NCI-H2081 (cell line): ENCODE data around the gene MORN1.
"Not testable (repeated sequence)": the region's sequence is repeated elsewhere in the genome, so short reads cannot be mapped to it uniquely, and the experiment has no call there.

Experiments used
- DNase-seq, 2 experiments: peaks; one replicate each; lab custom pipeline; 2025; lab: John Stamatoyannopoulos, UW

Gene MORN1

DNA sequence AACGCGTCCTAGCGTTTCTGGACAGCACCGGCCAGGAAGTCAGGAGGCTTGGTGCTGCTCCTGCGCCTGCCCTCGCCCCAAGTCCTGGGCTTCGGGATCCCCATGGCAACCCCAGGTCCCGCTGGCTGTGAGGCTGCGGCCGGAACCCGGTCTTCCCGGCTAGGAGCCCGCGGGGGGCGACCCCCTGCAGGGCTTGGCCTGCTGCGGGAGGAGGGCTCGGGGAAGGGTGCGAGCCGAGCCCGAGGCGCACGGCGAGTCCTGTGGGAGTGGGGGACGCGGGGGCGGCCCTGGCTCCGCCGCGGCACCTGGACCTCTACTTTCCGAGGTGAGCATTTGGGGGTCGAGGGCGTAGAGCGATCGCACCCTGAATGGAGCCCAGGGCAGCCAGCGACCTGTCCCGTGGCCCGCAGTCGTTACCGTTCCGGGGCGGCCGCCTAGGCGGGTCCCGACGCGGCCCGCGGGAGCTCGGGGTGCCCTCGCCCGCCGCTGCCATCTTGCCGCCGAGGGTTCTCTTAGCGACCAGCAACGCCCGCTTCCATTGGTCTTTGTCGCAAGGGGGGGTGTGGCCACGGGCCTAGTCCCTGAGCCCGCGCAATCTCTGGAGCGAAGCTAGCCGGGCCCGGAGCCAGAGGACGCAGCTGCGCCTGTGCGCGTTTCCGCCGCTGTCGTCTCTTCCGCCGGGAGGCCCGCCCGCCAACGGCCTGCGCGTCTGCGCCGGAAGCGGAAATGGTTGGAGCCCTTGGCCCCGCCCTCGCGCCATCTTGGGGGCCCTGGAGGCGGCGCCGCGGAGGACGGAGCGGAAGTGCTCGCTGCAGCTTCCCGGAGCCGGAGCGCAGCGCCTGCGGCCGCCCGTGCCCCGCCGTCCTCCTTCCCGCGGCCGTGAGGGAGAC is at the start of gene MORN1, which contains the start of gene RER1:
Gene MORN1, minus strand, starts transcription at position 514 of the 890 bp plus-strand sequence. Its CDS starts 21 bp downstream, at position 493.
Gene RER1, plus strand, starts transcription at position 801 of the 890 bp plus-strand sequence. CDS start 3,950 bp downstream, outside the sequence.
- DNase-seq, result peak; percentile 99

DNA sequence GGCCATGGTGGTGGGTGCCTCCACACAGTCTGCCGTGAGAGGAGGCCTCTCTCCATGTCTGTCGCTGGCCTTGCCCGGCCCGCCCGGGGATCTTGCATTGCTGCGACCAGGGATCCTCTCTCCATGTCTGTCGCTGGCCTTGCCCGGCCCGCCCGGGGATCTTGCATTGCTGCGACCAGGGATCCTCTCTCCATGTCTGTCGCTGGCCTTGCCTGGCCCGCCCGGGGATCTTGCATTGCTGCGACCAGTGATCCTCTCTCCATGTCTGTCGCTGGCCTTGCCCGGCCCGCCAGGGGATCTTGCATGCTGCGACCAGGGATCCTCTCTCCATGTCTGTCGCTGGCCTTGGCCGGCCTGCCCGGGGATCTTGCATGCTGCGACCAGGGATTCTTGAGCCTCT is 49.0 kb upstream of the MORN1 start:
- not testable (repeated sequence) for DNase-seq

- no peak for DNase-seq
Measured at GRCh38 chr1:2439369-2439768, 48.0 kb upstream of the MORN1 start.

DNA sequence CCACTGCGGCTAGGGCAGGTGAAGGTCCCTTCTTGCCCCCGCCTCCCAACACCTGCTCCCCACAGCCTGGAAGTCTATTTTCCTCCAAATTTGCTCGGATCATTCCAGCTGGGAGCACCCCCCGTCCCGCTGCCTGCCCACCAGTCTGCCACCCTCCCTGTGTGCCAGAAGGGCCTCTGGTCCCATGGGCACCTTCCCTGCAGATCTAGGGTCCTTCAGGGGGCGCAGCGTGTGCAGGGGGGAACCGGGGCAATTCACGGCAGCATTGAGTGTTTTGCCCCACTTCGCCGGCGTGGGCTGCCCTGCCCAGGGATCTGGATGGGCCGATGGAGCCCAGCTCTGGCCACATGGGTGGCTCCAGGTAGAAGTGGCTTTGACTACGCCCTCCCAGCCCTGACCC is 47.3 kb upstream of the MORN1 start:
- DNase-seq, result no peak

DNA sequence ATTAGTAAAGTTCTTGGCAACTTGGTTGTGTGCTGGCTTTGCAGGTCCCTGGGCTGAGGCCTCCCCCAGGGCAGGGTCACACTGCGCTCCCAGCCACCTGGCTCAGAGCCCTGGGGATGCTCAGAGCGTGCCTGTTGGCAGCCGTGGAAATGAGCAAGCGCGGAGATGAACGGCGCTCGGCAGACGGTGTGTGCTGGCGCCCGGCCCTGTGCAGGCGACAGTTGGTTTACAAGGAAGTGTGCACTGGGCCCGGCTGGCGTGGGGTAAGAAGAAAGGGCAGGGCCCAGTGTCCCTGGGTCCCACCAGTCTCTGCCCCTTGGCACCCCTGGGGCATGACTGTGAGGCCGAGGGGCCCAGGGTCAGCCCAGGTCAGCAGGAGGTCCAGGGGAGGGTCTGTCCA is 46.7 kb upstream of the MORN1 start:
- DNase-seq, result no peak

DNA sequence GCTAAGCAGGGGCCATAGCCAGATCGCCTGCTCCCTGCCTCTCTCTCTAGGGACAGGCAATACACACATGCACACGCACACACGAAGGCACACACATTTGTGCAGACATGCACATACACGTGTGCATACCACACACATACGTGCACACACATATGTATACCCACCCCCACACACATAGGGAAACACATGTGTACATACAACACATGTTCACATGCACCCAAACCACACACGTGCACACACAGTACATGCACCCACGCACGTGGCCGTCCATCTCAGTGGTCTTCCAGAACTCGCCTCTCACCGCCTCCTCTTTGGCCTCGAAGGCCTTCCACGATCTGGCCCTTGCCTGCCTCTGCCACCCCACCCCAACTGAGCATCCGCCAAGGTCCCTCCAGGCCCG is 46.3 kb upstream of the MORN1 start:
- no peak for DNase-seq

GRCh38 chr1:2436876-2437275 is 45.5 kb upstream of the MORN1 start:
- DNase-seq, result no peak

GRCh38 chr1:2435746-2436355 is 44.5 kb upstream of the MORN1 start:
- no peak for DNase-seq

DNA sequence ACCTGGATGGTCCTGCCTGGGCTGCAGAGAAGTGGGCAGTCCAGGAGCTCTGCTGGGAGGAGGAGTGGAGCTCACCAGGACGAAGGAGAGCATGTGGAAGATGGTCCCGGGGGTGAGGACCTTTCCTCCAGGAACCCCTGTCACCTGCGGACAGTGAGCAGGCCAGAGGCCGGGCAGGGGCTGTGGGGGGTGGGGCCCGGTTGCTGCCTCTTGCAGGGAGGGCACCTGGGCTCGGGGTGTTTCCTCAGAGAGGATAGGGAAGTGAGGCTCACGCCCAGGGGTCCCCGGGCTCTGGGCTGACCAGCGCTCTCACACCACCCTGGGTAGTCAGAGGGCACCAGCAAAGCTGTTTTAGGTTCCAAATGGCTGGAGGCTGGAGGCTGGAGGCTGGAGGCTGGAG is 43.7 kb upstream of the MORN1 start:
- DNase-seq, result no peak

GRCh38 chr1:2433936-2434655 is 42.7 kb upstream of the MORN1 start:
- no peak for DNase-seq

- DNase-seq, result no peak
Measured at GRCh38 chr1:2433196-2433595, 41.8 kb upstream of the MORN1 start.

GRCh38 chr1:2432441-2432844 is 41.1 kb upstream of the MORN1 start:
- no peak for DNase-seq

DNA sequence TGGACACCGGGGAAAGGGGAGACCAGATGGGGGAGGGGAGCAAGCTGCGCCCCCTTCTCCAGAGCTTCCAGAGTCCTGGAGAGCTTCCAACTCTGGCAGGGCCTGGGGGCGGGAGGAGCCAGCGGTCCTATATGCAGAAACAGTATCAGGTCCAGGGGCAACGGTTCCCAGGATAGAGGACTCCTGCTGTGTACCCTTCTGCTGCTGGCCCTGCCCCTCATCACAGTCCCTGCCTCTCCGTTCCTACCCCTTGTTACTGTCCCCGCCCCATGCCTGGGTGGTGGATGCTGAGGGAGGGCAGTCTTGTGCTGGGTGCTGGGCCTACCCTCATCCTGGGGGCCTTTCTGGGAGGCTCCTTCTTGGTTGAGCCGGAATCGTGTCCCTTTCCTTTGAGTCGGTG is 40.2 kb upstream of the MORN1 start:
- DNase-seq, result no peak

GRCh38 chr1:2431103-2431502 is 39.7 kb upstream of the MORN1 start:
- DNase-seq, result no peak

- DNase-seq, result no peak
Measured at GRCh38 chr1:2430592-2430973, 39.2 kb upstream of the MORN1 start.

- no peak for DNase-seq
Measured at GRCh38 chr1:2429780-2430591, 38.6 kb upstream of the MORN1 start.

DNA sequence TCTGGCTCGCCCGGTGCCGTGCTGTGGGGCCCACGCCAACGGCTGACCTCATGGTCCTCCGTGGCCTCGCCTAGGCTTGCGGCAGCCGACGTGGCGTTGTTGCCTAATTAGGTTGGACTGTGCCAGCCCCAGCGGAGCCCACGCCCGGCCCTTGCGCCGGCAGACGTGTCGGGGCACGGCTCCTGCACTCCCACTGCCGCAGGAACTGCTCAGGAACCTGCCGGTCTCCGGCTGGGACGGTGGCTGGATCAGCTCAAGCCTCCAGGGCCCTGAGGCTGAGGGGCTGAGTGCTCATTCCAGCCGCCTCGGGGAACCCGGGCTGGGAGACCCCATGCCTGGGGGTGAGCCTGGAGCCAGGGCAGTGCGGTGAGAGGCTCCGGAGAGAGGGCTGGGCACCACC is 37.1 kb upstream of the MORN1 start:
- DNase-seq, result no peak

- DNase-seq, result no peak
Measured at GRCh38 chr1:2427976-2428375, 36.6 kb upstream of the MORN1 start.

GRCh38 chr1:2427051-2427450 is 35.7 kb upstream of the MORN1 start:
- DNase-seq, result no peak

- DNase-seq, result no peak
Measured at GRCh38 chr1:2426540-2426939, 35.2 kb upstream of the MORN1 start.

DNA sequence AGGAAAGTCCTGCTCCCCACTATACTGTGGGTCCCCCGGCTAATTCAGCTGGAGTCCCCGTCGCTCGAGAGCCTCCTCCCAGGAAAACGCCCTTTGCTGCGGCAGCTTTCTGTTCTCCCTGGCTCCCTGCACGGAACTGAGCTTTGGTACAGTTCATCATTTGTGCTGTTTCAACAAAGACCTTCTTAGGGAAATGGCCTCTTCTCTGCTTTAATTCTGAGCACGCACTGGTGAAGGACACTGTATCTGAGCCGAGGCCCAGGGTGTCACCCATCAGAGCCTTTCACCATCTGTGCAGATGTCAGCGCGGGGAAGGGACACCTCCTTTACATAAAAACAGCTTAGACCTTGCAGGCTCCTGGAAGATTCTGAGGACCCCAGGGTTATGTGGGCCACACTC is 34.5 kb upstream of the MORN1 start:
- no peak for DNase-seq

DNA sequence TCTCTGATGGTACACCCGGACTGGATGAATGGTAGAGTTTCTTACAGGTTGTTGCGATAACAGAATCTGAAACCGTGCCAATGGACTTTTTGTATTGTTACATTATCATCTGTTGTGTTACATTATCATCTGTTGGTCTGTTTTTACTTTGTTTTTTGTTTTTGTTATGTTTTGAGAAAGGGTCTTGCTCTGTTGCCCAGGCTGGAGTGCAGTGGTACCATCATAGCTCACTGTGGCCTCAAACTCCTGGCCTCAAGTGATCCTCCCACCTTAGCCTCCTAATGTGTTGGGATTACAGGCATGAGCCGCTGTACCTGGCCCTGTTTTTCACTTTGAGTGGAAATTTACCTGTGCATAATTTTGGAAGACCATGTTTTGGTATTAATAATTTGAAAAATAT is 31.2 kb upstream of the MORN1 start:
- DNase-seq, result no peak
